ENCODE results near the gene CTDNEP1.

CTDNEP1 gene

GRCh38 chr17:7214300-7215135 lies 37.0 kb downstream of the CTDNEP1 start:
- peak; percentile 95 for DNase-seq (ENCODE audit: low spot score)

GRCh38 chr17:7213895-7214299 lies 37.6 kb downstream of the CTDNEP1 start:
- DNase-seq (ENCODE audit: low spot score), result no peak

- DNase-seq (ENCODE audit: low spot score), result no peak
Measured at GRCh38 chr17:7211491-7212273, 39.9 kb downstream of the CTDNEP1 start.

GRCh38 chr17:7208754-7209460 lies 42.6 kb downstream of the CTDNEP1 start:
- DNase-seq (ENCODE audit: low spot score), result no peak

- no peak for DNase-seq (ENCODE audit: low spot score)
Measured at GRCh38 chr17:7208027-7208571, 43.4 kb downstream of the CTDNEP1 start.

GRCh38 chr17:7207120-7208001 lies 44.2 kb downstream of the CTDNEP1 start:
- no peak for DNase-seq (ENCODE audit: low spot score)

GRCh38 chr17:7205561-7205960 lies 46.0 kb downstream of the CTDNEP1 start:
- no peak for DNase-seq (ENCODE audit: low spot score)

- DNase-seq (ENCODE audit: low spot score), result peak; percentile 78
Measured at GRCh38 chr17:7204828-7205461, 46.6 kb downstream of the CTDNEP1 start.

GRCh38 chr17:7204336-7204735 lies 47.2 kb downstream of the CTDNEP1 start:
- DNase-seq (ENCODE audit: low spot score), result no peak

- DNase-seq (ENCODE audit: low spot score), result no peak
Measured at GRCh38 chr17:7203391-7203790, 48.1 kb downstream of the CTDNEP1 start.

- DNase-seq (ENCODE audit: low spot score), result no peak
Measured at GRCh38 chr17:7196651-7197401, 54.7 kb downstream of the CTDNEP1 start.

- DNase-seq (ENCODE audit: low spot score), result no peak
Measured at GRCh38 chr17:7195971-7196370, 55.6 kb downstream of the CTDNEP1 start.
